ENCODE data around the gene QRICH1.

Gene QRICH1

GRCh38 chr3:49119439-49119838 lies 25.6 kb upstream of the QRICH1 start:
- no peak for DNase-seq

- no peak for DNase-seq
Measured at GRCh38 chr3:49119036-49119435, 25.2 kb upstream of the QRICH1 start.

GRCh38 chr3:49112262-49112661 lies 18.4 kb upstream of the QRICH1 start:
- DNase-seq: no peak

- no peak for DNase-seq
Measured at GRCh38 chr3:49111347-49111746, 17.5 kb upstream of the QRICH1 start.

GRCh38 chr3:49110780-49111179 lies 16.9 kb upstream of the QRICH1 start:
- no peak for DNase-seq

GRCh38 chr3:49108346-49108745 lies 14.5 kb upstream of the QRICH1 start:
- no peak for DNase-seq

GRCh38 chr3:49104427-49105291 lies 10.8 kb upstream of the QRICH1 start, which contains the start of gene QARS1:
Gene QARS1, minus strand, starts transcription at chr3:49104757. Its CDS starts 24 bp downstream, at chr3:49104733.
- peak; percentile 90 for DNase-seq

- DNase-seq: no peak
Measured at GRCh38 chr3:49104052-49104426, 10.2 kb upstream of the QRICH1 start.

GRCh38 chr3:49100046-49100615 lies 6.3 kb upstream of the QRICH1 start:
- no peak for DNase-seq

GRCh38 chr3:49098910-49099630 lies 5.2 kb upstream of the QRICH1 start:
- DNase-seq: no peak

- DNase-seq: no peak
Measured at GRCh38 chr3:49098429-49098828, 4.6 kb upstream of the QRICH1 start.

GRCh38 chr3:49092938-49093852 lies 676 bp downstream of the QRICH1 start:
- peak; percentile 24 for DNase-seq

GRCh38 chr3:49081429-49081828 lies 12.4 kb downstream of the QRICH1 start:
- no peak for DNase-seq

- DNase-seq: no peak
Measured at GRCh38 chr3:49079270-49079669, 14.6 kb downstream of the QRICH1 start.

- no peak for DNase-seq
Measured at GRCh38 chr3:49076646-49077045, 17.2 kb downstream of the QRICH1 start.

- no peak for DNase-seq
Measured at GRCh38 chr3:49076116-49076515, 17.8 kb downstream of the QRICH1 start.

GRCh38 chr3:49058011-49058410 lies 35.9 kb downstream of the QRICH1 start:
- no peak for DNase-seq

- no peak for DNase-seq
Measured at GRCh38 chr3:49057268-49057667, 36.6 kb downstream of the QRICH1 start.

- no peak for DNase-seq
Measured at GRCh38 chr3:49054344-49054862, 39.5 kb downstream of the QRICH1 start.

GRCh38 chr3:49053543-49053942 lies 40.3 kb downstream of the QRICH1 start:
- DNase-seq: no peak

GRCh38 chr3:49035281-49035680 lies 58.6 kb downstream of the QRICH1 start:
- no peak for DNase-seq

GRCh38 chr3:49034650-49035049 lies 59.2 kb downstream of the QRICH1 start:
- DNase-seq: no peak
